Suprapubic skin (tissue), 3 donors: ENCODE measurements around the gene EPB41L4B.

ENCODE experiments used
- POLR2A ChIP-seq, 2 donors: fragments of 450-650 bp; IDR thresholded peaks; one replicate each; pipeline ENCODE4 v1.6.1; 2017; ENCODE audit warnings: antibody characterized with exemption in 2 of 2, mild to moderate bottlenecking in 2 of 2, moderate library complexity in 2 of 2
- TF ChIP-seq, protein P1 (sequence below), 2 donors: fragments of 200-600 bp in 1 of 2; fragments of 450-650 bp in 1 of 2; sonication (generic) in 1 of 2; IDR thresholded peaks; one replicate each; pipeline ENCODE4 v1.5.1; 2016 to 2019; ENCODE audit warnings: antibody characterized with exemption in 2 of 2, mild to moderate bottlenecking in 1 of 2, moderate library complexity in 1 of 2

DNA sequence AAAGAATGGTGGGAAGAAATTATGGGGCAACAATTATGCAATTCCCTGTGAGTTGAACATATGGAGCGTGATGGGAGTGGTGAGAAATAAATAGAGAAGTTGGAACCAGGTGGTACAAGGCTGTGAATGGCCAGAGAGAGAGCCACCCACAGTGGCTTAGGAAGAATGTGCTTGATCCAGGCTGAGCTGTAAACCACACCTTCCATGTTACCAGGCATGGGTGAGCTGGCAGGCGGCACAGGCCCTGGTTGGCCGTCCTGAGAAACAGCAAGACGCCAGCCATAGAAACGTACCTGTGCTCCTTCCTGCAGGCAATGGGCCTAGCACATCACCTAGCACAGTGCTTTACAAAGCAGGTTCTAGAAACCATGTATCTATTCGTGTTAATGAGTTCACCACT is 74.3 kb downstream of the EPB41L4B start:
- TF ChIP-seq, protein P1, sequence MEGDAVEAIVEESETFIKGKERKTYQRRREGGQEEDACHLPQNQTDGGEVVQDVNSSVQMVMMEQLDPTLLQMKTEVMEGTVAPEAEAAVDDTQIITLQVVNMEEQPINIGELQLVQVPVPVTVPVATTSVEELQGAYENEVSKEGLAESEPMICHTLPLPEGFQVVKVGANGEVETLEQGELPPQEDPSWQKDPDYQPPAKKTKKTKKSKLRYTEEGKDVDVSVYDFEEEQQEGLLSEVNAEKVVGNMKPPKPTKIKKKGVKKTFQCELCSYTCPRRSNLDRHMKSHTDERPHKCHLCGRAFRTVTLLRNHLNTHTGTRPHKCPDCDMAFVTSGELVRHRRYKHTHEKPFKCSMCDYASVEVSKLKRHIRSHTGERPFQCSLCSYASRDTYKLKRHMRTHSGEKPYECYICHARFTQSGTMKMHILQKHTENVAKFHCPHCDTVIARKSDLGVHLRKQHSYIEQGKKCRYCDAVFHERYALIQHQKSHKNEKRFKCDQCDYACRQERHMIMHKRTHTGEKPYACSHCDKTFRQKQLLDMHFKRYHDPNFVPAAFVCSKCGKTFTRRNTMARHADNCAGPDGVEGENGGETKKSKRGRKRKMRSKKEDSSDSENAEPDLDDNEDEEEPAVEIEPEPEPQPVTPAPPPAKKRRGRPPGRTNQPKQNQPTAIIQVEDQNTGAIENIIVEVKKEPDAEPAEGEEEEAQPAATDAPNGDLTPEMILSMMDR (IDR thresholded peaks at IDR 0.05), result no peak
- no peak for TF ChIP-seq POLR2A (IDR thresholded peaks at IDR 0.05)
